Stimulated activated CD4-positive, alpha-beta T cell treated with anti-CD3 and anti-CD28 coated beads, Interleukin-12 subunit alpha, Interleukin-12 subunit beta, amount 100 ng/mL, for 24 hours (primary cell): ENCODE measurements around the gene PHPT1.
"Not testable (repeated sequence)": the region's sequence is repeated elsewhere in the genome, so short reads cannot be mapped to it uniquely, and the experiment has no call there.

Experiments used
- DNase-seq, 2 experiments: peaks; one replicate each; pipeline ENCODE4 v3.0.0-alpha.2; 2020; ENCODE audit warnings: low read depth in 2 of 2

The PHPT1 gene

GRCh38 chr9:136823136-136824046, 25.8 kb upstream of the PHPT1 start:
- DNase-seq: no peak

GRCh38 chr9:136824496-136825225, 24.5 kb upstream of the PHPT1 start:
- no peak for DNase-seq

- DNase-seq: no peak
Observed at GRCh38 chr9:136825295-136826187, 23.7 kb upstream of the PHPT1 start.

GRCh38 chr9:136826188-136826541, 23.0 kb upstream of the PHPT1 start:
- no peak for DNase-seq

- DNase-seq: no peak
Observed at GRCh38 chr9:136826703-136827582, 22.3 kb upstream of the PHPT1 start.

GRCh38 chr9:136827794-136828473, 21.3 kb upstream of the PHPT1 start:
- DNase-seq: no peak

GRCh38 chr9:136828474-136829140, 20.6 kb upstream of the PHPT1 start:
- DNase-seq: no peak

GRCh38 chr9:136829412-136829811, 19.8 kb upstream of the PHPT1 start:
- no peak for DNase-seq

GRCh38 chr9:136829981-136830885, 19.0 kb upstream of the PHPT1 start:
- DNase-seq: no peak

- DNase-seq: no peak
Observed at GRCh38 chr9:136831002-136831719, 18.0 kb upstream of the PHPT1 start.

- DNase-seq: no peak
Observed at GRCh38 chr9:136831720-136832104, 17.5 kb upstream of the PHPT1 start.

GRCh38 chr9:136832581-136832980, 16.6 kb upstream of the PHPT1 start:
- no peak for DNase-seq

GRCh38 chr9:136833381-136834048, 15.7 kb upstream of the PHPT1 start:
- not testable (repeated sequence) for DNase-seq

GRCh38 chr9:136835162-136835931, 13.9 kb upstream of the PHPT1 start:
- DNase-seq: no peak

- no peak for DNase-seq
Observed at GRCh38 chr9:136835932-136836904, 13.0 kb upstream of the PHPT1 start.
